ENCODE data around the gene BLOC1S6. TPM values are rescaled to one million over a fixed set of nuclear protein-coding genes. Genes with fewer than 3 reads are reported as not detected.

Gene BLOC1S6
- 20.1 TPM for polyA plus RNA-seq (2012; ENCODE audit: insufficient read length, low read depth)

- TF ChIP-seq SIN3A (IDR thresholded peaks at IDR 0.05; ENCODE audit: borderline replicate concordance, insufficient read depth, low read length) (0 out of 2 replicates have a peak, but pooled peaks have one; percentile 68), TAF1 (IDR thresholded peaks at IDR 0.05; ENCODE audit: borderline replicate concordance, insufficient read depth, low read length) (peak; percentile 85; the same call in 1 of the 2 replicates), REST (IDR thresholded peaks at IDR 0.05; ENCODE audit: insufficient read depth in 1 of 2, low read depth in 2 of 2, low read length in 2 of 2) (peak; percentile 16 to 55; a peak in 2 of 4 replicates), POLR2AphosphoS5 (IDR thresholded peaks at IDR 0.05; ENCODE audit: low read depth, low read length) (peak; percentile 94), FOXP2 (optimal IDR thresholded peaks at IDR 0.05; ENCODE audit: borderline replicate concordance, extremely low read depth, extremely low read length, insufficient read depth) (peak; percentile 88)
Measured at GRCh38 chr15:45587095-45587862, at the start of gene BLOC1S6. Gene BLOC1S6, plus strand, starts transcription at chr15:45587379. Its CDS starts 65 bp downstream, at chr15:45587444.

DNA sequence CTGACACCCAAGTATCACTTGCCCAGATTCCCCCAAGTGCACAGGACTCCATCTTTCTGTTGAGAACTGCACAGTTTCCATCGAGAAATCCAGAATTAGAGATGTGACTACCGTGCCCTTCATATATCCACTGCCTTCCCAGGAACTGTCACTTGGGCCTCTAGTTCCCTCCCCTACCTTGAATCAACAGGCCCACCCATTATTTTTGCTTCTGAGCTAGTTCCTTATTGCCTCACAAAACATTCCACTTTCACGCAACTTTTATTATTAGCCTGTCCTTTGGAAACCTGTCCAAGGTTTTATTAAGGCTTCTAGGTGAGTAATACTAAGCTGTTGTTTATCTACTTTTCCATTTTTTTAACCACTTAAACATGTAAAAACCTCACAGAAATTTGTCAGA, 47.5 kb upstream of the BLOC1S6 start:
- no peak for TF ChIP-seq REST (IDR thresholded peaks at IDR 0.05; ENCODE audit: insufficient read depth in 1 of 2, low read depth in 2 of 2, low read length in 2 of 2)
- no peak for TF ChIP-seq TAF1 (IDR thresholded peaks at IDR 0.05; ENCODE audit: borderline replicate concordance, insufficient read depth, low read length)
- TF ChIP-seq POLR2AphosphoS5 (IDR thresholded peaks at IDR 0.05; ENCODE audit: low read depth, low read length): no peak
- TF ChIP-seq SIN3A (IDR thresholded peaks at IDR 0.05; ENCODE audit: borderline replicate concordance, insufficient read depth, low read length): no peak
- no peak for TF ChIP-seq FOXP2 (optimal IDR thresholded peaks at IDR 0.05; ENCODE audit: borderline replicate concordance, extremely low read depth, extremely low read length, insufficient read depth)

DNA sequence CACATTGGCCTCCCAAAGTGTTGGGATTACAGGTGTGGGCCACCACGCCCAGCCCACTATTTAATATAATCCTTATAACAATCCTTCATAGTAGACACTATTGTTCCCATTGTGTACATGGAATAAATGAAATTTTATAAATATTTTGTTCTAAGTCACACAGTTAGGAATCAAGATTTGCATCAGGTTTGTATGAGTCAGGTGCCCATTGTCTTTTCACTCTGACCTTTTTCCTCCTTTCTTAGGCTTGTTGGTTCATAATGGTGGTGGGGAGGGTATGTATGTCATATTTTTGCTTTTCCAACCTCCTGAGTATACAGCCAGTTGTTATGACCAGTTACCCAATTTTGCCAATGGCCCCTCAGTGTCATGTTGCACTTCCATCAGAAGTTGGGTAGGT, 46.6 kb upstream of the BLOC1S6 start:
- TF ChIP-seq SIN3A (IDR thresholded peaks at IDR 0.05; ENCODE audit: borderline replicate concordance, insufficient read depth, low read length): no peak
- no peak for TF ChIP-seq FOXP2 (optimal IDR thresholded peaks at IDR 0.05; ENCODE audit: borderline replicate concordance, extremely low read depth, extremely low read length, insufficient read depth)
- TF ChIP-seq TAF1 (IDR thresholded peaks at IDR 0.05; ENCODE audit: borderline replicate concordance, insufficient read depth, low read length): no peak
- TF ChIP-seq POLR2AphosphoS5 (IDR thresholded peaks at IDR 0.05; ENCODE audit: low read depth, low read length): no peak
- TF ChIP-seq REST (IDR thresholded peaks at IDR 0.05; ENCODE audit: insufficient read depth in 1 of 2, low read depth in 2 of 2, low read length in 2 of 2): no peak

DNA sequence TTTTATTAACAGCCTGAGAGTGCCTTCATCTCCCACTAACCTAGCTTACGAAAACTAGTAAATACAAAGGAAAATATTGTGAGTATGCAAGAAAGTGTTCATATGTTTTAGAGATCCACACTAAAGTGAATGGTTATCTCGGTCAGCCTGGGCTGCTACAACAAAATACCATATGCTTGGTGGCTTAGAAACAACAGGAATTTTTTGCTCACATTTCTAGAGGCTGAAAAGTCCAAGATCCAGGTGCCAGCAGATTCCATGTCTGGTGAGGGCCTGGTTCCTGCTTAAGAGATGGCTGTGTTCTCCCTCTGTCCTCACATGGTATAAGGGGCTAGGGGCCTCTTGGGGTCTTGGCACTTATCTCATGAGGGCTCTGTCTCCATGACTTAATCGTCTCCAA, 44.1 kb upstream of the BLOC1S6 start:
- no peak for TF ChIP-seq REST (IDR thresholded peaks at IDR 0.05; ENCODE audit: insufficient read depth in 1 of 2, low read depth in 2 of 2, low read length in 2 of 2)
- TF ChIP-seq SIN3A (IDR thresholded peaks at IDR 0.05; ENCODE audit: borderline replicate concordance, insufficient read depth, low read length): no peak
- no peak for TF ChIP-seq TAF1 (IDR thresholded peaks at IDR 0.05; ENCODE audit: borderline replicate concordance, insufficient read depth, low read length)
- TF ChIP-seq FOXP2 (optimal IDR thresholded peaks at IDR 0.05; ENCODE audit: borderline replicate concordance, extremely low read depth, extremely low read length, insufficient read depth): no peak
- no peak for TF ChIP-seq POLR2AphosphoS5 (IDR thresholded peaks at IDR 0.05; ENCODE audit: low read depth, low read length)

All from PFSK-1 (cell line).